SK-N-SH treated with all-trans-retinoic acid at 6 μM for 48 hours (cell line): ENCODE data around the gene NTSR1.

Experiments
- ARNTL ChIP-seq: fragments of 450-650 bp; formaldehyde crosslinking; IDR thresholded peaks from 2 replicates; pipeline ENCODE4 v1.5.0; 2020; ENCODE audit warnings: low read depth, mild to moderate bottlenecking, moderate library complexity, borderline replicate concordance
- BACH2 ChIP-seq: fragments of 250-450 bp; sonication (Bioruptor Pico); IDR thresholded peaks from 2 replicates; pipeline ENCODE4 v1.9.0; 2021; ENCODE audit warnings: mild to moderate bottlenecking, borderline replicate concordance
- CSDC2 ChIP-seq: fragments of 250-450 bp; sonication (Bioruptor Pico); IDR thresholded peaks from 2 replicates; pipeline ENCODE4 v1.5.0; 2020; ENCODE audit warnings: mild to moderate bottlenecking, moderate library complexity
- PPARA ChIP-seq: fragments of 250-450 bp; sonication (Bioruptor Pico); IDR thresholded peaks from 2 replicates; pipeline ENCODE4 v1.5.0; 2020; ENCODE audit warnings: mild to moderate bottlenecking, borderline replicate concordance
- RARB ChIP-seq: fragments of 250-450 bp; sonication (Bioruptor Pico); IDR thresholded peaks from 2 replicates; pipeline ENCODE4 v1.8.0; 2021; ENCODE audit warnings: mild to moderate bottlenecking, moderate library complexity
- SNAI2 ChIP-seq: fragments of 250-450 bp; sonication (Bioruptor Pico); IDR thresholded peaks from 2 replicates; pipeline ENCODE4 v1.5.0; 2020; ENCODE audit warnings: mild to moderate bottlenecking, moderate library complexity
- TCF4 ChIP-seq: fragments of 250-450 bp; sonication (Bioruptor Pico); IDR thresholded peaks from 2 replicates; pipeline ENCODE4 v1.8.0; 2021; ENCODE audit warnings: mild to moderate bottlenecking, moderate library complexity, borderline replicate concordance
- TOX ChIP-seq: fragments of 250-450 bp; sonication (Bioruptor Pico); IDR thresholded peaks from 2 replicates; pipeline ENCODE4 v1.8.0; 2021; ENCODE audit warnings: mild to moderate bottlenecking, moderate library complexity, borderline replicate concordance
- TF ChIP-seq, protein P1 (sequence below): fragments of 250-450 bp; sonication (Bioruptor Pico); IDR thresholded peaks from 2 replicates; pipeline ENCODE4 v1.5.1; 2021; ENCODE audit warnings: mild to moderate bottlenecking, moderate library complexity
- TF ChIP-seq, protein P2 (sequence below): fragments of 250-450 bp; sonication (Bioruptor Pico); IDR thresholded peaks from 2 replicates; pipeline ENCODE4 v1.8.0; 2020; ENCODE audit warnings: mild to moderate bottlenecking, moderate library complexity, borderline replicate concordance
- TF ChIP-seq, protein P3 (sequence below): fragments of 250-450 bp; sonication (Bioruptor Pico); IDR thresholded peaks from 2 replicates; pipeline ENCODE4 v1.5.0; 2020; ENCODE audit warnings: mild to moderate bottlenecking, moderate library complexity
- TF ChIP-seq, protein P4 (sequence below): fragments of 250-450 bp; sonication (Bioruptor Pico); IDR thresholded peaks from 2 replicates; pipeline ENCODE4 v1.5.1; 2020; ENCODE audit warnings: low read depth, mild to moderate bottlenecking, moderate library complexity

DNA sequence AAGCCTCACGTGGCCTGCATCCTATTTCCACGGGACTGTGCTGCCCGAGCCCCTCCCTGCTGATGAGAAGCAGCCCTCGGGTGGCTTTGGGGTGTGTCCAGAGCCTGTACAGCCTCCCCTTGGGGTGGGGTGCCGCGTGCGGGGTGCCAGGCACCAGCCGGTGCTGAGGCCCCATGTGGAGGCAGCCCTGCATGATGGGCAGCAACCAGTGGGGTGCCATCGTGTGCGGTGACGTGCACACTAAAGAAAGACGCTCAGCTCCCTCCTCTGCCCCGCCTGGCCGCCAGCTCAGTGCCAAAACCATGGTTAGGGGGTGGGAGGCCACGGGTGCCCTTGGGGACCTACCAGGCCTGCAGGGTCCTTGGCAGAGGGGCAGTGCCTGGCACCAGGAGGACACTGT lies 26.2 kb downstream of the NTSR1 start:
- TF ChIP-seq ARNTL (CRISPR knock-in tag) (no peak), PPARA (CRISPR knock-in tag) (no peak), RARB (CRISPR knock-in tag) (no peak), TCF4 (CRISPR knock-in tag) (no peak), SNAI2 (CRISPR knock-in tag) (no peak), TOX (CRISPR knock-in tag) (no peak), BACH2 (no peak), CSDC2 (CRISPR knock-in tag) (no peak)
- TF ChIP-seq, protein P1, sequence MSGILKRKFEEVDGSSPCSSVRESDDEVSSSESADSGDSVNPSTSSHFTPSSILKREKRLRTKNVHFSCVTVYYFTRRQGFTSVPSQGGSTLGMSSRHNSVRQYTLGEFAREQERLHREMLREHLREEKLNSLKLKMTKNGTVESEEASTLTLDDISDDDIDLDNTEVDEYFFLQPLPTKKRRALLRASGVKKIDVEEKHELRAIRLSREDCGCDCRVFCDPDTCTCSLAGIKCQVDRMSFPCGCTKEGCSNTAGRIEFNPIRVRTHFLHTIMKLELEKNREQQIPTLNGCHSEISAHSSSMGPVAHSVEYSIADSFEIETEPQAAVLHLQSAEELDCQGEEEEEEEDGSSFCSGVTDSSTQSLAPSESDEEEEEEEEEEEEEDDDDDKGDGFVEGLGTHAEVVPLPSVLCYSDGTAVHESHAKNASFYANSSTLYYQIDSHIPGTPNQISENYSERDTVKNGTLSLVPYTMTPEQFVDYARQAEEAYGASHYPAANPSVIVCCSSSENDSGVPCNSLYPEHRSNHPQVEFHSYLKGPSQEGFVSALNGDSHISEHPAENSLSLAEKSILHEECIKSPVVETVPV: no peak
- TF ChIP-seq, protein P2, sequence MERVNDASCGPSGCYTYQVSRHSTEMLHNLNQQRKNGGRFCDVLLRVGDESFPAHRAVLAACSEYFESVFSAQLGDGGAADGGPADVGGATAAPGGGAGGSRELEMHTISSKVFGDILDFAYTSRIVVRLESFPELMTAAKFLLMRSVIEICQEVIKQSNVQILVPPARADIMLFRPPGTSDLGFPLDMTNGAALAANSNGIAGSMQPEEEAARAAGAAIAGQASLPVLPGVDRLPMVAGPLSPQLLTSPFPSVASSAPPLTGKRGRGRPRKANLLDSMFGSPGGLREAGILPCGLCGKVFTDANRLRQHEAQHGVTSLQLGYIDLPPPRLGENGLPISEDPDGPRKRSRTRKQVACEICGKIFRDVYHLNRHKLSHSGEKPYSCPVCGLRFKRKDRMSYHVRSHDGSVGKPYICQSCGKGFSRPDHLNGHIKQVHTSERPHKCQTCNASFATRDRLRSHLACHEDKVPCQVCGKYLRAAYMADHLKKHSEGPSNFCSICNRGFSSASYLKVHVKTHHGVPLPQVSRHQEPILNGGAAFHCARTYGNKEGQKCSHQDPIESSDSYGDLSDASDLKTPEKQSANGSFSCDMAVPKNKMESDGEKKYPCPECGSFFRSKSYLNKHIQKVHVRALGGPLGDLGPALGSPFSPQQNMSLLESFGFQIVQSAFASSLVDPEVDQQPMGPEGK (CRISPR knock-in tag): no peak
- TF ChIP-seq, protein P3, sequence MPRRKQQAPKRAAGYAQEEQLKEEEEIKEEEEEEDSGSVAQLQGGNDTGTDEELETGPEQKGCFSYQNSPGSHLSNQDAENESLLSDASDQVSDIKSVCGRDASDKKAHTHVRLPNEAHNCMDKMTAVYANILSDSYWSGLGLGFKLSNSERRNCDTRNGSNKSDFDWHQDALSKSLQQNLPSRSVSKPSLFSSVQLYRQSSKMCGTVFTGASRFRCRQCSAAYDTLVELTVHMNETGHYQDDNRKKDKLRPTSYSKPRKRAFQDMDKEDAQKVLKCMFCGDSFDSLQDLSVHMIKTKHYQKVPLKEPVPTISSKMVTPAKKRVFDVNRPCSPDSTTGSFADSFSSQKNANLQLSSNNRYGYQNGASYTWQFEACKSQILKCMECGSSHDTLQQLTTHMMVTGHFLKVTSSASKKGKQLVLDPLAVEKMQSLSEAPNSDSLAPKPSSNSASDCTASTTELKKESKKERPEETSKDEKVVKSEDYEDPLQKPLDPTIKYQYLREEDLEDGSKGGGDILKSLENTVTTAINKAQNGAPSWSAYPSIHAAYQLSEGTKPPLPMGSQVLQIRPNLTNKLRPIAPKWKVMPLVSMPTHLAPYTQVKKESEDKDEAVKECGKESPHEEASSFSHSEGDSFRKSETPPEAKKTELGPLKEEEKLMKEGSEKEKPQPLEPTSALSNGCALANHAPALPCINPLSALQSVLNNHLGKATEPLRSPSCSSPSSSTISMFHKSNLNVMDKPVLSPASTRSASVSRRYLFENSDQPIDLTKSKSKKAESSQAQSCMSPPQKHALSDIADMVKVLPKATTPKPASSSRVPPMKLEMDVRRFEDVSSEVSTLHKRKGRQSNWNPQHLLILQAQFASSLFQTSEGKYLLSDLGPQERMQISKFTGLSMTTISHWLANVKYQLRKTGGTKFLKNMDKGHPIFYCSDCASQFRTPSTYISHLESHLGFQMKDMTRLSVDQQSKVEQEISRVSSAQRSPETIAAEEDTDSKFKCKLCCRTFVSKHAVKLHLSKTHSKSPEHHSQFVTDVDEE (CRISPR knock-in tag): no peak
- TF ChIP-seq, protein P4, sequence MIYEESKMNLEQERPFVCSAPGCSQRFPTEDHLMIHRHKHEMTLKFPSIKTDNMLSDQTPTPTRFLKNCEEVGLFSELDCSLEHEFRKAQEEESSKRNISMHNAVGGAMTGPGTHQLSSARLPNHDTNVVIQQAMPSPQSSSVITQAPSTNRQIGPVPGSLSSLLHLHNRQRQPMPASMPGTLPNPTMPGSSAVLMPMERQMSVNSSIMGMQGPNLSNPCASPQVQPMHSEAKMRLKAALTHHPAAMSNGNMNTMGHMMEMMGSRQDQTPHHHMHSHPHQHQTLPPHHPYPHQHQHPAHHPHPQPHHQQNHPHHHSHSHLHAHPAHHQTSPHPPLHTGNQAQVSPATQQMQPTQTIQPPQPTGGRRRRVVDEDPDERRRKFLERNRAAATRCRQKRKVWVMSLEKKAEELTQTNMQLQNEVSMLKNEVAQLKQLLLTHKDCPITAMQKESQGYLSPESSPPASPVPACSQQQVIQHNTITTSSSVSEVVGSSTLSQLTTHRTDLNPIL (CRISPR knock-in tag): no peak
